AG04449 (cell line): ENCODE data around the gene SLK.
A peak's percentile ranks its signal among the peaks of the same experiment; 100 is the strongest.

Experiments used
- CTCF ChIA-PET: fragments of 350-600 bp; formaldehyde crosslinking; extraction: SDS; loops from one replicate; lab custom pipeline; 2021; ENCODE audit warnings: antibody characterized with exemption; lab: Yijun Ruan, JAX
- POLR2A ChIA-PET: fragments of 400-600, 350-600 bp; formaldehyde crosslinking; extraction: SDS; loops from one replicate; lab custom pipeline; 2020; ENCODE audit warnings: antibody characterized with exemption, inconsistent platforms; lab: Yijun Ruan, JAX
- DNase-seq: peaks from one replicate; pipeline ENCODE4 v3.0.0-alpha.2; 2010; ENCODE audit warnings: low read depth, low spot score
- H3K4me3 ChIP-seq: 2 replicates; pipeline ENCODE4 v1.5.1; 2011; ENCODE audit warnings: low read depth, mild to moderate bottlenecking, control low read depth, low read length
- CTCF ChIP-seq: IDR thresholded peaks from one replicate; pipeline ENCODE4 v1.5.1; 2011; ENCODE audit warnings: mild to moderate bottlenecking, moderate library complexity, low read length, control low read depth, inconsistent platforms; ENCODE audit not compliant: insufficient read depth; ENCODE audit errors: missing control alignments

SLK gene

GRCh38 chr10:103960103-103960502 lies 6.8 kb upstream of the SLK start:
- POLR2A ChIA-PET, result no interaction called here
- TF ChIP-seq CTCF, result no peak

GRCh38 chr10:103967448-103968071 lies 620 bp downstream of the SLK start:
- DNase-seq, result no peak
- POLR2A ChIA-PET, result interaction anchor here (1.1 kb wide), 1 partner anchor 9 kb away, joined by 3 read pairs; no protein-coding TSS in a partner anchor
- peak overlapping the region; percentile 85 for H3K4me3 ChIP-seq
- no peak for TF ChIP-seq CTCF
- CTCF ChIA-PET, result interaction anchor here (1.0 to 1.3 kb wide), 3 partner anchors 9 to 154 kb away, joined by 3 to 5 read pairs (median 3); partner anchors contain the start of gene SFR1

More at GRCh38 chr10:103960103-103960502, 6.8 kb upstream of the SLK start:
- no peak overlapping the region for H3K4me3 ChIP-seq
- no peak for DNase-seq
- CTCF ChIA-PET, result no interaction called here

- POLR2A ChIA-PET, result no interaction called here
- no peak for DNase-seq
- CTCF ChIA-PET, result interaction anchor here (1.0 to 1.3 kb wide), 2 partner anchors 8 to 152 kb away, joined by 3 to 5 read pairs; partner anchors contain the start of gene SFR1
- TF ChIP-seq CTCF, result no peak
- H3K4me3 ChIP-seq, result peak overlapping the region; percentile 85
These were observed 1.8 kb downstream of the SLK start for GRCh38 chr10:103968441-103969391.

- ChIA-PET POLR2A (no interaction called here), CTCF (interaction anchor here (0.6 to 2.1 kb wide), 2 partner anchors 9 to 146 kb away, joined by 3 to 5 read pairs; no protein-coding TSS in a partner anchor)
- no peak for TF ChIP-seq CTCF
- H3K4me3 ChIP-seq, result peak overlapping the region; percentile 23
- no peak for DNase-seq
These were observed 2.5 kb downstream of the SLK start for GRCh38 chr10:103969436-103969835.

- DNase-seq, result no peak
- ChIA-PET POLR2A (no interaction called here), CTCF (interaction anchor here (0.6 to 2.1 kb wide), 2 partner anchors 9 to 145 kb away, joined by 3 to 5 read pairs; no protein-coding TSS in a partner anchor)
- H3K4me3 ChIP-seq, result no peak overlapping the region
- no peak for TF ChIP-seq CTCF
These were observed 3.1 kb downstream of the SLK start for GRCh38 chr10:103969857-103970627.
